Measurements from ENCODE around the gene C17orf78.
"Not testable (repeated sequence)": the region's sequence is repeated elsewhere in the genome, so short reads cannot be mapped to it uniquely, and the experiment has no call there.

The C17orf78 gene

GRCh38 chr17:37441369-37442014 lies 65.7 kb downstream of the C17orf78 start:
- DNase-seq, result not testable (repeated sequence)
